Activated CD8-positive, alpha-beta T cell treated with anti-CD3 and anti-CD28 coated beads for 36 hours (primary cell): Measurements from ENCODE around the gene CRISP1. TPM values are rescaled to one million over a fixed set of nuclear protein-coding genes. Genes with fewer than 3 reads are reported as not detected.

Experiments
- ATAC-seq: fragments of 200-7000 bp; cut with Tn5 transposase; one replicate; pipeline ENCODE4 v1.10.0; 2021; ENCODE audit warnings: mild to moderate bottlenecking, moderate library complexity
- CTCF ChIA-PET: fragments of 350-600 bp; sonication (Branson Sonifier 250); formaldehyde crosslinking; loops from one replicate; lab custom pipeline; 2021; ENCODE audit warnings: antibody characterized with exemption; lab: Charles Lee
- POLR2A ChIA-PET: fragments of 350-600 bp; sonication (Branson Sonifier 250); formaldehyde crosslinking; loops from one replicate; lab custom pipeline; 2021; ENCODE audit warnings: antibody characterized with exemption; lab: Charles Lee
- DNase-seq: peaks from one replicate; pipeline ENCODE4 v3.0.0-alpha.2; 2020
- H3K27ac Mint-ChIP-seq: one replicate; pipeline ENCODE4 v1.8.0; 2021; ENCODE audit warnings: mild to moderate bottlenecking, mixed read lengths
- H3K27me3 Mint-ChIP-seq: one replicate; pipeline ENCODE4 v1.8.0; 2021; ENCODE audit warnings: mixed read lengths
- H3K36me3 Mint-ChIP-seq: one replicate; pipeline ENCODE4 v1.8.0; 2021; ENCODE audit warnings: low read depth, mixed read lengths
- H3K4me1 Mint-ChIP-seq: one replicate; pipeline ENCODE4 v1.8.0; 2021; ENCODE audit warnings: low read depth, mixed read lengths
- H3K4me3 Mint-ChIP-seq: one replicate; pipeline ENCODE4 v1.8.0; 2021; ENCODE audit warnings: mild to moderate bottlenecking, moderate library complexity, mixed read lengths
- H3K9me3 Mint-ChIP-seq: one replicate; pipeline ENCODE4 v1.8.0; 2021; ENCODE audit warnings: mixed read lengths
- intact Hi-C: fragments of 100-400 bp; cut with micrococcal nuclease; formaldehyde crosslinking; loops from one replicate; pipeline ENCODE4 v1.10.0; 2022
- total RNA-seq, 2 experiments: library from RNA; stranded (reverse); gene quantifications; one replicate each; pipeline ENCODE4 v1.2.3, GENCODE V29; 2021
- TF ChIP-seq, protein P1 (sequence below): fragments of 200-600 bp; IDR thresholded peaks from one replicate; pipeline ENCODE4 v1.8.0; 2022; ENCODE audit warnings: antibody characterized with exemption, mild to moderate bottlenecking

Gene CRISP1, protein sequence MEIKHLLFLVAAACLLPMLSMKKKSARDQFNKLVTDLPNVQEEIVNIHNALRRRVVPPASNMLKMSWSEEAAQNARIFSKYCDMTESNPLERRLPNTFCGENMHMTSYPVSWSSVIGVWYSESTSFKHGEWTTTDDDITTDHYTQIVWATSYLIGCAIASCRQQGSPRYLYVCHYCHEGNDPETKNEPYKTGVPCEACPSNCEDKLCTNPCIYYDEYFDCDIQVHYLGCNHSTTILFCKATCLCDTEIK
- not detected for total RNA-seq

DNA sequence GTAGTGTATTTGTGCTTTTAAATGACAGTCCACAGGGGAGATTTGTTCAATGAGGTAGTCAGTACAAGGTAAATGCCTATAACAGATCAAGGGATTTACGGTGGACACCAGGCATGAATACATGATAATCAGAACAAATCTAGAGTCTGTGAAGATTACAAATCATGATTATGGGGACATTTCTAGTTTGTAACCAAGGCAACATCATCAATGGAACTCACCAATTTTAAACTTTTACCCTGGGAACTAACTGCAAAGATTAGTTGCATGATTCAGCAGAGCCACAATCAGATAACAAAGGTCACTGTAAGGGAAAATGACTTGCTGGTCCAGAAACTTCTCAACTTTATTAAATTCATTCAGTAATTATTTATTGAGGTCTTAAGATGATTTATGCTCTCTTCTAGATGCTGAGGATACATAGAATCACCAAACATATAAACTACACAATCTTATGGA, at the start of gene CRISP1:
Gene CRISP1 (minus strand): TSS at position 51 of the 459 bp plus-strand sequence. CDS start 9,135 bp downstream, outside the sequence.
- H3K4me3 Mint-ChIP-seq = no peak within 1 kb of the TSS
- POLR2A ChIA-PET = no interaction called here
- peaks cover 6% of the 10 kb centered on the region for H3K9me3 Mint-ChIP-seq
- ATAC-seq (no peak), DNase-seq (no peak)
- no peaks in the 10 kb centered on the region for H3K4me1 Mint-ChIP-seq
- CTCF ChIA-PET = no interaction called here
- no peaks in the 10 kb centered on the region for H3K27me3 Mint-ChIP-seq
- H3K27ac Mint-ChIP-seq = no peak within 1 kb of the TSS
- intact Hi-C loops = no loop called here
- H3K36me3 Mint-ChIP-seq = no peaks in the 10 kb centered on the region
- TF ChIP-seq, protein P1, sequence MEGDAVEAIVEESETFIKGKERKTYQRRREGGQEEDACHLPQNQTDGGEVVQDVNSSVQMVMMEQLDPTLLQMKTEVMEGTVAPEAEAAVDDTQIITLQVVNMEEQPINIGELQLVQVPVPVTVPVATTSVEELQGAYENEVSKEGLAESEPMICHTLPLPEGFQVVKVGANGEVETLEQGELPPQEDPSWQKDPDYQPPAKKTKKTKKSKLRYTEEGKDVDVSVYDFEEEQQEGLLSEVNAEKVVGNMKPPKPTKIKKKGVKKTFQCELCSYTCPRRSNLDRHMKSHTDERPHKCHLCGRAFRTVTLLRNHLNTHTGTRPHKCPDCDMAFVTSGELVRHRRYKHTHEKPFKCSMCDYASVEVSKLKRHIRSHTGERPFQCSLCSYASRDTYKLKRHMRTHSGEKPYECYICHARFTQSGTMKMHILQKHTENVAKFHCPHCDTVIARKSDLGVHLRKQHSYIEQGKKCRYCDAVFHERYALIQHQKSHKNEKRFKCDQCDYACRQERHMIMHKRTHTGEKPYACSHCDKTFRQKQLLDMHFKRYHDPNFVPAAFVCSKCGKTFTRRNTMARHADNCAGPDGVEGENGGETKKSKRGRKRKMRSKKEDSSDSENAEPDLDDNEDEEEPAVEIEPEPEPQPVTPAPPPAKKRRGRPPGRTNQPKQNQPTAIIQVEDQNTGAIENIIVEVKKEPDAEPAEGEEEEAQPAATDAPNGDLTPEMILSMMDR = no peak

DNA sequence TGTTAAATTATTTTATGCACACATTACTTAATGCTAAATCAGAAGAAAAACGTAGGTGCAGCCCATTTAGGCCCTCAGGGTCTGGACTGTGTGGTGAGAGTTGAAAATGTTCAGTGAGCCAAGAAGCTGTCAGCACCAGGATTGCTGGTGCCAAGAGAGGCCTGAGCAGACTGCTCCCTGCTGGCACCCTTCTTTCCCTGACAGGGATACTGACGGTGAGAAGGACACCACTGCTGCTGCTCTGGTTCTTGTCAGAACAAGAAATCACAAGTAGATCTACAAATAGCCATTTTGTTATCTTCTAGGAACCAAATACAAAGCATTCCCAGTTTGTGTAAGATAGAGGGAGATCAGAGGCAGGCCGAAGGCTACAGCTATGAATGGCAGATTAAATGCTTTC, 48.7 kb upstream of the CRISP1 start:
- Mint-ChIP-seq H3K36me3 (no peaks in the 10 kb centered on the region), H3K27me3 (no peaks in the 10 kb centered on the region), H3K4me3 (no peak overlapping the region), H3K27ac (no peak overlapping the region), H3K9me3 (peaks cover 2% of the 10 kb centered on the region), H3K4me1 (no peaks in the 10 kb centered on the region)
- ChIA-PET POLR2A (no interaction called here), CTCF (no interaction called here)
- TF ChIP-seq, protein P1 = no peak
- ATAC-seq (no peak), DNase-seq (no peak)
- intact Hi-C loops = no loop called here

DNA sequence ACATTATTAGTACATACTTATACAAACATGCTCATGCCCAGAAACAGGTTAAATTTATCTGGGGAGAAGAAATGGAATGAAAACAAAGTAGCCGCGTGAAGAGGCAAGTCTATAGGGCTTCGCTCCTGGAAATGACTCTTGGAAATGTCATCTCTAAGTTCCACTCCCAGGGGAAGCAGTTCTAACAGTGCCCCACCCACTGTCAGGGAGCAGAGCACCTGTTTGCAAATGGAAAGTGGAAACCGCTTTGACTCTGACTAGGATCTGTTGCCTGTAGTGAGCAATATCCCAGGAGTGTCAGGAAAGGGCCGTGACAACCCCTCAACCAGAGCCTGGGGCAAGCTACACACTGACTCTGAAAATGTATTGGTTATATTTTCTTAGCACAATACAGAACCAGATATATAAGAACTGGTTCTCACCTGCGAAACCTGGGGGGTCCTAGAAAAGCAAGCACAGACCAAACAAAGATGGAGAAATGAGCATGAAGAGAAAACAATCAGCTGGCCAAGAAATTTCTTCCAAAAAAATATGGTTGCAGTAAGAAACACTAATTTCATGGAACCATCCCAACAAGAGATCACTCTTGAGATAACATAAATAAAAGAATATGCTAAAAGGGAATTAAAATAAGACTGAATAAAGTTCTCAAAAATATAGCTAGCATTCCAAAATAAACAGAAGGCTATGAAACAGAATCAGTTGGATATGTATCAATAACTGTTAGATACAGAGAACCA, 47.5 kb upstream of the CRISP1 start:
- no peaks in the 10 kb centered on the region for H3K27me3 Mint-ChIP-seq
- peaks cover 2% of the 10 kb centered on the region for H3K9me3 Mint-ChIP-seq
- H3K4me1 Mint-ChIP-seq = no peaks in the 10 kb centered on the region
- TF ChIP-seq, protein P1 = no peak
- H3K4me3 Mint-ChIP-seq = no peak overlapping the region
- H3K27ac Mint-ChIP-seq = no peak overlapping the region
- DNase-seq (no peak), ATAC-seq (no peak)
- intact Hi-C loops = no loop called here
- POLR2A ChIA-PET = no interaction called here
- no peaks in the 10 kb centered on the region for H3K36me3 Mint-ChIP-seq
- CTCF ChIA-PET = no interaction called here

DNA sequence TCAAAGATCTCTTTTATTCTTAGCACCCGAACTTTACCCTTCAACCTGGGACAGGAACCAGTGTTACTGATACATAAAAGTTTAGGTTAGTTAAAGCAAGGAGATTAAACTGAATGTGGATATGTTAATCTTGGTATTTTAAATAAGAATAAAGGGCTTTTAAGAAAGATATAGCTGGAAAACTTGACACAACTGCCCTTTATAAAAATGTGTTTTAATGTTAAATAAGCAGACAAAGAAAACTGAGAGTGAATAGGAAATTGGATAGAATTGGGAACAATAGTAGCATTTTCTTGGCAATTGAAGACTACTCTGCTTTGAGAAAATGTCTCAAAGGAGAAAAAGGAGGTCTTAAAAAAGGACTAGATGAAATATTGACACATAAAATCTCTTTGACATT, 45.9 kb upstream of the CRISP1 start:
- TF ChIP-seq, protein P1 = no peak
- ATAC-seq (no peak), DNase-seq (no peak)
- H3K27ac Mint-ChIP-seq = no peak overlapping the region
- peaks cover 2% of the 10 kb centered on the region for H3K9me3 Mint-ChIP-seq
- POLR2A ChIA-PET = no interaction called here
- no peak overlapping the region for H3K4me3 Mint-ChIP-seq
- intact Hi-C loops = no loop called here
- H3K36me3 Mint-ChIP-seq = no peaks in the 10 kb centered on the region
- H3K4me1 Mint-ChIP-seq = no peaks in the 10 kb centered on the region
- CTCF ChIA-PET = no interaction called here
- no peaks in the 10 kb centered on the region for H3K27me3 Mint-ChIP-seq

DNA sequence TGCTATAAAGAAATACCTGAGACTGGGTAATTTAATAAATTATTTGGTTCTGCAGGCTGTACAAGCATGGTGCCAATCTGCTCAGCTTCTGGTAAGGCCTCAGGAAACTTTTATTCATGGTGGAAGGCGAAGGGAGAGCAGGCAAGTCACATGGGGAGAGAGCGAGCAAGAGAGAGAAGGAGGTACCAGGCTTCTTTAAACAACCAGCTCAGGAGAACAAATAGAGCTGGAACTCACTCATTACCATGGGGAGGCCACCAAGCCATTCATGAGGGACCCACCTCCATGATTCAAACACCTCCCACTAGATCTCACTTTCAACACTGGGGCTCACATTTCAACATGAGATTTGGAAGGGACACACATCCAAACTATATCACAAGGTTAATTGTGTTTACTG, 44.9 kb upstream of the CRISP1 start:
- intact Hi-C loops = no loop called here
- CTCF ChIA-PET = no interaction called here
- Mint-ChIP-seq H3K36me3 (no peaks in the 10 kb centered on the region), H3K27ac (no peak overlapping the region), H3K27me3 (no peaks in the 10 kb centered on the region), H3K9me3 (no peaks in the 10 kb centered on the region), H3K4me3 (no peak overlapping the region), H3K4me1 (no peaks in the 10 kb centered on the region)
- DNase-seq (no peak), ATAC-seq (no peak)
- TF ChIP-seq, protein P1 = no peak
- POLR2A ChIA-PET = no interaction called here
